Measurements from ENCODE around the gene DPP4. TPM values are rescaled to one million over a fixed set of nuclear protein-coding genes. Genes with fewer than 3 reads are reported as not detected.

The DPP4 gene
- total and polyA plus RNA-seq, 7 donors = 1.2 to 11.9 (median 6.9) TPM

- Histone ChIP-seq H3K4me1 (no peaks in the 10 kb centered on the region), H3K9me3 (no peaks in the 10 kb centered on the region), H3K4me3 (no peak overlapping the region), H3K27ac (no peak overlapping the region), H3K36me3 (no peaks in the 10 kb centered on the region), H3K27me3 (no peaks in the 10 kb centered on the region)
- TF ChIP-seq EP300 (IDR thresholded peaks at IDR 0.05) (no peak), POLR2AphosphoS5 (IDR thresholded peaks at IDR 0.05) (no peak), CTCF (IDR thresholded peaks at IDR 0.05) (no peak), POLR2A (IDR thresholded peaks at IDR 0.05) (no peak)
- WGBS, 2 donors = 93 to 94% methylated on average over 1 of the region's 1 CpG
- intact Hi-C loops (cut with DNase I) = no loop called here
- no peak for DNase-seq
Observed at GRCh38 chr2:161969159-161969558, 104.9 kb downstream of the DPP4 start.

- Histone ChIP-seq H3K4me1 (no peaks in the 10 kb centered on the region), H3K27me3 (no peaks in the 10 kb centered on the region), H3K4me3 (no peak overlapping the region), H3K9me3 (no peaks in the 10 kb centered on the region), H3K27ac (no peak overlapping the region), H3K36me3 (no peaks in the 10 kb centered on the region)
- intact Hi-C loops (cut with DNase I) = no loop called here
- no peak for DNase-seq
- 0 to 87% methylated on average over 1 of the region's 1 CpG for WGBS, 2 donors
- no peak for TF ChIP-seq POLR2A (IDR thresholded peaks at IDR 0.05)
- TF ChIP-seq POLR2AphosphoS5 (IDR thresholded peaks at IDR 0.05) = no peak
- TF ChIP-seq EP300 (IDR thresholded peaks at IDR 0.05) = no peak
- no peak for TF ChIP-seq CTCF (IDR thresholded peaks at IDR 0.05)
Observed at GRCh38 chr2:161965994-161966393, 108.0 kb downstream of the DPP4 start.

- intact Hi-C loops (cut with DNase I) = no loop called here
- H3K9me3 ChIP-seq = no peaks in the 10 kb centered on the region
- no peaks in the 10 kb centered on the region for H3K27me3 ChIP-seq
- WGBS, 2 donors = 92 to 95% methylated on average over 4 of the region's 4 CpGs
- DNase-seq = no peak
- H3K4me3 ChIP-seq = no peak overlapping the region
- no peak overlapping the region for H3K27ac ChIP-seq
- TF ChIP-seq POLR2A (IDR thresholded peaks at IDR 0.05) (no peak), POLR2AphosphoS5 (IDR thresholded peaks at IDR 0.05) (no peak), EP300 (IDR thresholded peaks at IDR 0.05) (no peak), CTCF (IDR thresholded peaks at IDR 0.05) (no peak)
- no peaks in the 10 kb centered on the region for H3K36me3 ChIP-seq
- no peaks in the 10 kb centered on the region for H3K4me1 ChIP-seq
Observed at GRCh38 chr2:161964160-161964559, 109.9 kb downstream of the DPP4 start.

- Histone ChIP-seq H3K4me1 (no peaks in the 10 kb centered on the region), H3K27me3 (no peaks in the 10 kb centered on the region), H3K36me3 (no peaks in the 10 kb centered on the region), H3K4me3 (no peak overlapping the region), H3K9me3 (no peaks in the 10 kb centered on the region), H3K27ac (no peak overlapping the region)
- TF ChIP-seq CTCF (IDR thresholded peaks at IDR 0.05) = no peak
- no peak for TF ChIP-seq POLR2AphosphoS5 (IDR thresholded peaks at IDR 0.05)
- TF ChIP-seq POLR2A (IDR thresholded peaks at IDR 0.05) = no peak
- TF ChIP-seq EP300 (IDR thresholded peaks at IDR 0.05) = no peak
- intact Hi-C loops (cut with DNase I) = no loop called here
- DNase-seq = no peak
Observed at GRCh38 chr2:161962160-161962559, 111.9 kb downstream of the DPP4 start.

GRCh38 chr2:161961061-161961460 lies 113.0 kb downstream of the DPP4 start:
- intact Hi-C loops (cut with DNase I) = no loop called here
- H3K4me1 ChIP-seq = no peaks in the 10 kb centered on the region
- no peaks in the 10 kb centered on the region for H3K36me3 ChIP-seq
- WGBS, 2 donors = 79 to 93% methylated on average over 2 of the region's 2 CpGs
- TF ChIP-seq POLR2A (IDR thresholded peaks at IDR 0.05) (no peak), CTCF (IDR thresholded peaks at IDR 0.05) (no peak), EP300 (IDR thresholded peaks at IDR 0.05) (no peak), POLR2AphosphoS5 (IDR thresholded peaks at IDR 0.05) (no peak)
- H3K27ac ChIP-seq = no peak overlapping the region
- no peaks in the 10 kb centered on the region for H3K27me3 ChIP-seq
- H3K9me3 ChIP-seq = no peaks in the 10 kb centered on the region
- DNase-seq = no peak
- no peak overlapping the region for H3K4me3 ChIP-seq
